Measurements from ENCODE around the gene FRMD4B. TPM values are rescaled to one million over a fixed set of nuclear protein-coding genes. Genes with fewer than 3 reads are reported as not detected.
A peak's percentile ranks its signal among the peaks of the same experiment; 100 is the strongest.

The FRMD4B gene
- polyA plus RNA-seq, 1 experiment = 0.09 TPM

DNA sequence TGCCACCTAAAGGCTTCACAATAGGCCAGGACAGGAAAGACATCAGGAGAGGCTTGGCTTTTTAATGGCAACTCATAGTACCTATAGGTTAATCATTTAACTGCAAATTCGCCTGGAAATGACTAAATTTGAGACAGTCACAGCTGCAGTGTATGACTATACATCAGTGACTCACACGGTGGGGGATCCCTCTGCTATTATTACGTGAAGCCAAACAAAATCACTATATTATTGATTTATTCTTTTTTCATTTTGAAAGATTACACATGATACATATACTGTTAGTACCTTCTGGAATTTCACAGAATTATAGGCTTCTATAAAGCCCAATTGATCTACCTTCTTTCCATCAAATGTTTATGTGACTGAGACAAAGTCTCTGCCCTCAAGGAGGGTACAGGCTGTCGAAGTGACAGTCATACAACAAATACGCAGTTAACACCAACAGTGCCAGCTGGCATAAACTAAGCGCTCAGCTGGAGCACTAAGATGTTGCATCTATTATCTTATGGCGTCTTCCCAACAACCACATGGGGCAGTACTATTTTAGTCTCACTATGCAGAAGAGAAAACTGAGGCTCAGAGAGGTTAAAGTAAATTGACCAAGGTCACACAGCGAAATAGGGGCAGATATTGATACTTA is 181.5 kb downstream of the FRMD4B start:
- no peak for DNase-seq (ENCODE audit: low read depth)
- TF ChIP-seq, protein P1, sequence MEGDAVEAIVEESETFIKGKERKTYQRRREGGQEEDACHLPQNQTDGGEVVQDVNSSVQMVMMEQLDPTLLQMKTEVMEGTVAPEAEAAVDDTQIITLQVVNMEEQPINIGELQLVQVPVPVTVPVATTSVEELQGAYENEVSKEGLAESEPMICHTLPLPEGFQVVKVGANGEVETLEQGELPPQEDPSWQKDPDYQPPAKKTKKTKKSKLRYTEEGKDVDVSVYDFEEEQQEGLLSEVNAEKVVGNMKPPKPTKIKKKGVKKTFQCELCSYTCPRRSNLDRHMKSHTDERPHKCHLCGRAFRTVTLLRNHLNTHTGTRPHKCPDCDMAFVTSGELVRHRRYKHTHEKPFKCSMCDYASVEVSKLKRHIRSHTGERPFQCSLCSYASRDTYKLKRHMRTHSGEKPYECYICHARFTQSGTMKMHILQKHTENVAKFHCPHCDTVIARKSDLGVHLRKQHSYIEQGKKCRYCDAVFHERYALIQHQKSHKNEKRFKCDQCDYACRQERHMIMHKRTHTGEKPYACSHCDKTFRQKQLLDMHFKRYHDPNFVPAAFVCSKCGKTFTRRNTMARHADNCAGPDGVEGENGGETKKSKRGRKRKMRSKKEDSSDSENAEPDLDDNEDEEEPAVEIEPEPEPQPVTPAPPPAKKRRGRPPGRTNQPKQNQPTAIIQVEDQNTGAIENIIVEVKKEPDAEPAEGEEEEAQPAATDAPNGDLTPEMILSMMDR (IDR thresholded peaks at IDR 0.05; ENCODE audit: insufficient read depth, low read depth, low read length) = no peak
- H3K27me3 ChIP-seq (ENCODE audit: control insufficient read depth, insufficient read depth, low read length) = no peaks in the 10 kb centered on the region; the same call in 1 of the 2 replicates
- ChIA-PET CTCF (no interaction called here), POLR2A (no interaction called here)
- no peak overlapping the region for H3K4me3 ChIP-seq (ENCODE audit: low read depth, low read length)
- no peaks in the 10 kb centered on the region for H3K36me3 ChIP-seq (ENCODE audit: control insufficient read depth, insufficient read depth, low read length)

DNA sequence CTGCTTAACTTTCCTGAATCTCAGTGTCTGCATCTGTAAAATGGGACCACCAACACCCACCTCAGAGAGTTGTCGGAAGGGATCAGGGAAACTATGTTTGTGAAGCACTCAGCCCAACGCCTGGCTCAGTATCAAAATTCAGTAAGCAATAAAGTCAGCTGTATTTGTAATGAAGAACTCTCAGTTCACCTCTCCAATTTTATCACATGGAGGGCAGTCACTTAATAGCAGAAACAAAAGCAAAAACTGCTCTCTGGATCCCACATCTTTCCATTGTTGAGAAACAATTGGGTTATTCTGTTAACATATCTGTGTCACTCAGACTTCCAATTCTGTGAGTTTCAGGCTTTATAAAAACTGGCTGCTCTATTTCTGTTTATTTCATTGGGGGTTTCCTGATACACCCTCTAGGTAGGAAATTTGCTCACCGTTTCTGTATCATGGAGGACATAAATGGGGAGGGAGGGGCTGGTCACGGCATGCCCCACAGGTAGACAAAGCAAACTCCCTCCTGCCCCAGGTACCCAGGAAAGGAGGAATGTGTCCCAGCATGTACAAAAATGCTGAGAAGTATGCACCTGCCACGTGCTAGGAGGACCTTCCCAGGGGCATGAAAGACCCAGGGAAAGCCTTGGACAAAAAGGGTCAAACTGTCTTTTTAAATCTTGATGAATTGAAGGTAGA is 182.1 kb downstream of the FRMD4B start:
- Histone ChIP-seq H3K4me3 (ENCODE audit: low read depth, low read length) (no peak overlapping the region), H3K27me3 (ENCODE audit: control insufficient read depth, insufficient read depth, low read length) (no peaks in the 10 kb centered on the region; the same call in 1 of the 2 replicates), H3K36me3 (ENCODE audit: control insufficient read depth, insufficient read depth, low read length) (no peaks in the 10 kb centered on the region)
- ChIA-PET CTCF (no interaction called here), POLR2A (no interaction called here)
- TF ChIP-seq, protein P1 (IDR thresholded peaks at IDR 0.05; ENCODE audit: insufficient read depth, low read depth, low read length) = no peak
- DNase-seq (ENCODE audit: low read depth) = no peak

DNA sequence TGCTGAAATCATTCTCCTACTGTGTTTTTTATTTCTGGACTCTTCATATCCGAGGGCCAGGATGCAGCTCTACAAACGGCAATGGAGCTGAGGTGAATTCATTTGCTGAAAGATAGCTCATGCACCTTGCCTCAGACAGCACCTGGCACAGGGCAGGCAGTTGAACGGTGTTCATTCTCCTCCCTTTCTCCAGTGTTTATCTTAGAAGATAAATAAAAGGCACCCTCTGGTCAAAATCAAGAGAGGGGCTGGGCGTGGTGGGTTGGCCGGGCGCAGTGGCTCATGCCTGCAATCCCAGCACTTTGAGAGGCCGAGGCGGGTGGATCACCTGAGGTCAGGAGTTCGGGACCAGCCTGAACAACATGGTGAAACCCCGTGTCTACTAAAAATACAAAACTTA is 184.2 kb downstream of the FRMD4B start:
- ChIA-PET POLR2A (no interaction called here), CTCF (interaction anchor here (0.6 kb wide), 1 partner anchor 12 kb away, joined by 3 read pairs; no protein-coding TSS in a partner anchor)
- TF ChIP-seq, protein P1 (IDR thresholded peaks at IDR 0.05; ENCODE audit: insufficient read depth, low read depth, low read length) = no peak
- no peak for DNase-seq (ENCODE audit: low read depth)
- Histone ChIP-seq H3K36me3 (ENCODE audit: control insufficient read depth, insufficient read depth, low read length) (no peaks in the 10 kb centered on the region), H3K27me3 (ENCODE audit: control insufficient read depth, insufficient read depth, low read length) (no peaks in the 10 kb centered on the region; the same call in 1 of the 2 replicates), H3K4me3 (ENCODE audit: low read depth, low read length) (no peak overlapping the region)

DNA sequence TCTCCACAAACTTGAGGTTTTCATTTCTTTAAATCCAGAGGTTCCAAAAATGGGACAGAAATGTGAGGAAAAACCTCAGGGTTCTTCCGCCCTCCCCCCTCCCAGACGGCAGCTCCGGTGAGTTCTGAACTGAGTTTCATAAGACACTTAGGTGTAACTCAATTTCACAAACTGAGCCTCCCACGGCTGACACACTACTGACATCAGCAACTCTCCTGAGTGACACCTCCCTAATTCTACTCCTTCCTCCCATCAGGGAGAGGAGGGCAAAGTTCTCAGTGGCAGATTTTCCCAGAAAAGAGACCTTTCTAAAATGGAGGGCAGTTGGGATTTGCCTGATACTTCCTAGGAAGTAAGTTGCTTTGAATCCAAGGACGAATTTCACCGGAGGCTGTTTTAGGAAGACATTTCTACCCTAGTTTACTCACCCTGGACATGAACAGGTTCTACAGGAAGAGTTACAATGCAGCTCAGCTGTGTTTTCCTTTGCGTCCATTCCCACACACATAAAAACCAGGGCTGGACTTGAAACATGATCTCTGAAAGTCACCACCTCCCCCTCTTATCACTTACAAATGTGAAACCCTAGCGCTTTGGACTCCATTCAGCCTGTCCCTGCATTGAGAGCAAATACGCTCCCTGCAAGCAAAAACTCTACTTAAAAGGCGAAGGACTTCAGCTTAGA is 185.4 kb downstream of the FRMD4B start:
- peak; percentile 2 for DNase-seq (ENCODE audit: low read depth)
- no peaks in the 10 kb centered on the region; the same call in 1 of the 2 replicates for H3K27me3 ChIP-seq (ENCODE audit: control insufficient read depth, insufficient read depth, low read length)
- no peak overlapping the region for H3K4me3 ChIP-seq (ENCODE audit: low read depth, low read length)
- POLR2A ChIA-PET = no interaction called here
- CTCF ChIA-PET = interaction anchor here (1.2 to 1.4 kb wide), 2 partner anchors 14 to 39 kb away, joined by 4 read pairs; no protein-coding TSS in a partner anchor
- H3K36me3 ChIP-seq (ENCODE audit: control insufficient read depth, insufficient read depth, low read length) = no peaks in the 10 kb centered on the region
- TF ChIP-seq, protein P1 (IDR thresholded peaks at IDR 0.05; ENCODE audit: insufficient read depth, low read depth, low read length) = no peak

DNA sequence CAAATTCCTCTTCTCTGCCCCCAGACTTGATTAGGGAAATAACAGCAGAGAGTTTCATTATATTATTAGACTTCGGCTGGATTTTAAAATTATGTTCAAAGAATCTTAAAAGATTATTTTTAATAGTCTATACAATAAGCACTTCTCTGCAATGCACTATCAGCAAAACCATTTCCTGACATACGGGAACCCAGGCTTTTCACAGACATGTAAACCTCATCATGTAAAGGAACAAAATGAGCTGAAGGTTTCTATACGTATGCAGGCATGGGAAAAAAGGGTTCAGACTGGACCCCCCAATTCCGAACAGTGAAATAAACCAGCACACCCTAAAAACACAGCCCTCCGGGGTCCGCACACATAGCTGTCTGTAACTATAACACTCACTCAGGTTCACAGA is 185.9 kb downstream of the FRMD4B start:
- Histone ChIP-seq H3K4me3 (ENCODE audit: low read depth, low read length) (no peak overlapping the region), H3K27me3 (ENCODE audit: control insufficient read depth, insufficient read depth, low read length) (no peaks in the 10 kb centered on the region; the same call in 1 of the 2 replicates), H3K36me3 (ENCODE audit: control insufficient read depth, insufficient read depth, low read length) (no peaks in the 10 kb centered on the region)
- ChIA-PET CTCF (interaction anchor here (1.4 kb wide), 1 partner anchor 14 kb away, joined by 4 read pairs; no protein-coding TSS in a partner anchor), POLR2A (no interaction called here)
- no peak for DNase-seq (ENCODE audit: low read depth)
- TF ChIP-seq, protein P1 (IDR thresholded peaks at IDR 0.05; ENCODE audit: insufficient read depth, low read depth, low read length) = no peak

All from BJ (cell line).